Chondrocyte (in vitro differentiated cells): ENCODE measurements around the gene RFX4. TPM values are rescaled to one million over a fixed set of nuclear protein-coding genes. Genes with fewer than 3 reads are reported as not detected.

ENCODE experiments used
- DNase-seq: peaks from one replicate; pipeline ENCODE4 v3.0.0; 2021; ENCODE audit warnings: mixed read lengths, low spot score
- H3K27ac Mint-ChIP-seq: one replicate; pipeline ENCODE4 v1.8.0; 2021; ENCODE audit warnings: mild to moderate bottlenecking, moderate library complexity, mixed read lengths; ENCODE audit not compliant: unreplicated experiment
- H3K27me3 Mint-ChIP-seq: 2 replicates; pipeline ENCODE4 v1.8.0; 2021; ENCODE audit warnings: low read depth, mixed read lengths
- H3K36me3 Mint-ChIP-seq: 2 replicates; pipeline ENCODE4 v1.8.0; 2021; ENCODE audit warnings: low read depth, mixed read lengths
- H3K4me1 Mint-ChIP-seq: 2 replicates; pipeline ENCODE4 v1.8.0; 2021; ENCODE audit warnings: low read depth, mild to moderate bottlenecking, mixed read lengths
- H3K4me3 Mint-ChIP-seq: one replicate; pipeline ENCODE4 v1.8.0; 2021; ENCODE audit warnings: mild to moderate bottlenecking, moderate library complexity, mixed read lengths; ENCODE audit not compliant: unreplicated experiment
- H3K9me3 Mint-ChIP-seq: 2 replicates; pipeline ENCODE4 v1.8.0; 2021; ENCODE audit warnings: low read depth, mixed read lengths
- total RNA-seq: library from RNA; stranded (reverse); gene quantifications from 3 replicates; pipeline ENCODE4 v1.2.1, GENCODE V29; 2021
- TF ChIP-seq, protein P1 (sequence below): fragments of 200-600 bp; sonication (generic); IDR thresholded peaks from 2 replicates; pipeline ENCODE4 v1.5.0; 2021; ENCODE audit warnings: antibody characterized with exemption, mild to moderate bottlenecking, moderate library complexity

Gene RFX4
- total RNA-seq, 1 donor from 2014 or later = not detected

- Mint-ChIP-seq H3K27ac (no peak overlapping the region), H3K36me3 (no peaks in the 10 kb centered on the region), H3K27me3 (no peaks in the 10 kb centered on the region), H3K4me3 (no peak overlapping the region), H3K9me3 (peaks cover 20% of the 10 kb centered on the region), H3K4me1 (no peaks in the 10 kb centered on the region)
- TF ChIP-seq, protein P1, sequence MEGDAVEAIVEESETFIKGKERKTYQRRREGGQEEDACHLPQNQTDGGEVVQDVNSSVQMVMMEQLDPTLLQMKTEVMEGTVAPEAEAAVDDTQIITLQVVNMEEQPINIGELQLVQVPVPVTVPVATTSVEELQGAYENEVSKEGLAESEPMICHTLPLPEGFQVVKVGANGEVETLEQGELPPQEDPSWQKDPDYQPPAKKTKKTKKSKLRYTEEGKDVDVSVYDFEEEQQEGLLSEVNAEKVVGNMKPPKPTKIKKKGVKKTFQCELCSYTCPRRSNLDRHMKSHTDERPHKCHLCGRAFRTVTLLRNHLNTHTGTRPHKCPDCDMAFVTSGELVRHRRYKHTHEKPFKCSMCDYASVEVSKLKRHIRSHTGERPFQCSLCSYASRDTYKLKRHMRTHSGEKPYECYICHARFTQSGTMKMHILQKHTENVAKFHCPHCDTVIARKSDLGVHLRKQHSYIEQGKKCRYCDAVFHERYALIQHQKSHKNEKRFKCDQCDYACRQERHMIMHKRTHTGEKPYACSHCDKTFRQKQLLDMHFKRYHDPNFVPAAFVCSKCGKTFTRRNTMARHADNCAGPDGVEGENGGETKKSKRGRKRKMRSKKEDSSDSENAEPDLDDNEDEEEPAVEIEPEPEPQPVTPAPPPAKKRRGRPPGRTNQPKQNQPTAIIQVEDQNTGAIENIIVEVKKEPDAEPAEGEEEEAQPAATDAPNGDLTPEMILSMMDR = no peak
- DNase-seq = no peak
Measured at GRCh38 chr12:106696681-106697417, 114.0 kb downstream of the RFX4 start.

DNA sequence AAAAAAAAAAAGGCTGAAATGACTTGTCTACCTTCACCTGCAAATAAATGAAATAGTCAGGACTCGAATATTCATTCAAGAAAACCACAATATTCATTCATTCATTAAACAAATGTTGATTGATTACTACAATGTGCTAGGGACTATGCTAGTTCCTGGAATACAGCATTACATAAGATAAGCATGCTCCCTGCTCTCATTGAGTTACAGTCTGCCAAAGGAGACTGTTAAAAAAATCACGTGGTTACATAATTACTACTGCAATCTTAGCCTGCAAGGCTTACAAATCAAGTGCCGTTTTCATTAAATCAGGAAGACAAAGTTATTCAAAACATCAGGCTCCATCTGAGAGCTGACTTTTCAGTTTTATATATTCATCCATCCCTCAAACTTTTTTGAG is 121.3 kb downstream of the RFX4 start:
- no peak for DNase-seq
- H3K27me3 Mint-ChIP-seq = no peaks in the 10 kb centered on the region
- H3K4me3 Mint-ChIP-seq = no peak overlapping the region
- H3K36me3 Mint-ChIP-seq = no peaks in the 10 kb centered on the region
- TF ChIP-seq, protein P1 = no peak
- no peak overlapping the region for H3K27ac Mint-ChIP-seq
- H3K4me1 Mint-ChIP-seq = no peaks in the 10 kb centered on the region
- peaks cover 19% of the 10 kb centered on the region for H3K9me3 Mint-ChIP-seq

DNA sequence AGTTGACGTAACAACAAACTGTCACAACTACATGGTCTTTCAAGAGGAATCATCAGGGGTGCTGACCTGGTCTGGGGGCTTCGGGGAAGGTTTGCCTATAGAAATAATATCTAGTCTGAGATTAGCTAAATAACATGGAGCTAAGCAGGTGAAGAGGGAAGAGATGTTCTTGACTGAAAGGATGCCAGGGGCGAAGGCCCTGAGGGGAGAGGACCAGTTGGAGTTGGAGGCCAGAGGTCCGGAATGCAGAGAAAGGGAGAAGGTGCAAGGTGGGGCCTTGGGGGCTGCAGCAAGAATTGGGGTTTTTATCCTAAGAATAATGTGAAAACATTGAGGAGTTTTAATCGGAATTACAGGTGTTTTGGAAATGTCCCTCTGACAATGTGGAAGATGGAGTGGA is 123.2 kb downstream of the RFX4 start:
- TF ChIP-seq, protein P1 = no peak
- peaks cover 8% of the 10 kb centered on the region for H3K27me3 Mint-ChIP-seq
- H3K4me3 Mint-ChIP-seq = no peak overlapping the region
- H3K9me3 Mint-ChIP-seq = peaks cover 12% of the 10 kb centered on the region
- no peak overlapping the region for H3K27ac Mint-ChIP-seq
- H3K36me3 Mint-ChIP-seq = no peaks in the 10 kb centered on the region
- DNase-seq = no peak
- H3K4me1 Mint-ChIP-seq = no peaks in the 10 kb centered on the region

GRCh38 chr12:106709068-106709511 is 126.3 kb downstream of the RFX4 start:
- Mint-ChIP-seq H3K27ac (no peak overlapping the region), H3K36me3 (no peaks in the 10 kb centered on the region), H3K4me3 (no peak overlapping the region), H3K9me3 (no peaks in the 10 kb centered on the region), H3K4me1 (no peaks in the 10 kb centered on the region), H3K27me3 (peaks cover 8% of the 10 kb centered on the region)
- DNase-seq = no peak
- TF ChIP-seq, protein P1 = no peak

DNA sequence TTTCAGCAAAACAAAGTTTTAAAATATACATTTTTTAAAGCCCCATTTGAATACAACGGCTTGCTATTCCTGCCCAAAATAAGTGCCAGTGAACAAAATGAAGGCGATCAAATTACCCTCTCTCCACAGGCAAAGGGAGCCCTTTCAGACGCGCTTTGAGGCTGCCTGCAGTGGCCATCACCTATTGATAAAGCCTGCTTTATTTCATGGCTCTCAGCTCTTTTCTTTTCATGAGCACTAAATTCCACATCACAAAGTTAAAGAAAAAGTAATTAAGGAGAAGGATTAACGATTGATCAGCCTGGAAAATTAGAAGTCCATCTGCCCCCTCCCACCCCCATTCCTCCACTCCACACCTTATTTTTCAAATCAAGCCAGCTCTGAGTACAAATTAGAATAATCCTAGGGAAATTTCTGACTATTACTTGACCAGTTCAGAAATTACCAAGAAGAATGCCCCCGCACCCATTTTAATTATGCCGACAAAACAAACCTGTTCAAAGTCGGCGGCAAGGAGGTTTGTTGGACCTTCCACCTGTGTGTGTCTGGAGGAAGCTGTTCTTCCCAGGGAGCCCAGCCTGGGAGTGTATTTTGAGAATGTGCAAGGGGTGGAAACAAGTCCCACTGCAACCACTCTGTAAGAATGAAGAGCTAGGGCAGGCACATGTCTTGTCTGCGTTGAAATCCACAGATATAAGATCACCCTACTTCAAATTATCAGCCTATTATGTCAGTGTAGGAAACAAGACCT is 127.5 kb downstream of the RFX4 start:
- no peaks in the 10 kb centered on the region for H3K36me3 Mint-ChIP-seq
- TF ChIP-seq, protein P1 = no peak
- H3K4me3 Mint-ChIP-seq = no peak overlapping the region
- DNase-seq = no peak
- H3K9me3 Mint-ChIP-seq = no peaks in the 10 kb centered on the region
- H3K27ac Mint-ChIP-seq = no peak overlapping the region
- peaks cover 8% of the 10 kb centered on the region for H3K27me3 Mint-ChIP-seq
- no peaks in the 10 kb centered on the region for H3K4me1 Mint-ChIP-seq
